HEK293 (cell line): ENCODE measurements around the gene B9D1.
A peak's percentile ranks its signal among the peaks of the same experiment; 100 is the strongest.

Experiments used
- CTCF ChIA-PET: fragments of 350-600 bp; formaldehyde crosslinking; extraction: SDS; loops from one replicate; lab custom pipeline; 2021; ENCODE audit warnings: antibody characterized with exemption; lab: Yijun Ruan, JAX
- POLR2A ChIA-PET: fragments of 300-600 bp; formaldehyde crosslinking; extraction: SDS; loops from one replicate; lab custom pipeline; 2020; ENCODE audit warnings: antibody characterized with exemption, inconsistent platforms; lab: Yijun Ruan, JAX
- H3K27ac ChIP-seq: fragments of 200-500 bp; sonication (Bioruptor generic); 2 replicates; pipeline ENCODE4 v1.5.1; 2014; ENCODE audit warnings: low read depth, low read length, control low read depth, inconsistent platforms; ENCODE audit errors: extremely low read depth
- H3K36me3 ChIP-seq, 2 experiments: fragments of 200-500 bp in 1 of 2; sonication (Bioruptor generic) in 1 of 2; 1 replicate in 1 of 2; 2 replicates in 1 of 2; pipeline ENCODE4 v1.5.1; 2014 to 2017; ENCODE audit warnings: inconsistent platforms in 2 of 2, low read length in 2 of 2; ENCODE audit not compliant: control insufficient read depth in 2 of 2, insufficient read depth in 1 of 2
- H3K4me1 ChIP-seq: fragments of 200-500 bp; sonication (Bioruptor generic); 2 replicates; pipeline ENCODE4 v1.5.1; 2014; ENCODE audit warnings: mild to moderate bottlenecking, low read length, inconsistent platforms; ENCODE audit not compliant: control insufficient read depth, insufficient read depth
- H3K4me3 ChIP-seq: 2 replicates; pipeline ENCODE4 v1.5.1; 2011; ENCODE audit warnings: low read depth, mild to moderate bottlenecking, control low read depth, low read length, moderate library complexity
- H3K9me3 ChIP-seq: fragments of 200-500 bp; sonication (Bioruptor generic); 2 replicates; pipeline ENCODE4 v1.5.1; 2014; ENCODE audit warnings: low read depth, low read length, inconsistent platforms; ENCODE audit not compliant: control insufficient read depth, insufficient read depth
- PBX3 ChIP-seq: sonication (generic); formaldehyde crosslinking; IDR thresholded peaks from 2 replicates; pipeline ENCODE4 v1.8.1; 2022; ENCODE audit warnings: mild to moderate bottlenecking, moderate library complexity, missing genetic modification reagents
- ZFP3 ChIP-seq: fragments of 450-650 bp; formaldehyde crosslinking; IDR thresholded peaks from 2 replicates; pipeline ENCODE4 v1.5.1; 2016; ENCODE audit warnings: low read depth, missing biosample characterization, missing genetic modification characterization
- ZFP69B ChIP-seq: fragments of 450-650 bp; formaldehyde crosslinking; IDR thresholded peaks from 2 replicates; pipeline ENCODE4 v1.5.1; 2016; ENCODE audit warnings: missing biosample characterization, missing genetic modification characterization
- ZNF239 ChIP-seq: fragments of 450-650 bp; formaldehyde crosslinking; IDR thresholded peaks from 2 replicates; pipeline ENCODE4 v1.5.1; 2016; ENCODE audit warnings: missing biosample characterization, missing genetic modification characterization
- ZNF266 ChIP-seq: fragments of 450-650 bp; formaldehyde crosslinking; IDR thresholded peaks from 2 replicates; pipeline ENCODE4 v1.5.1; 2016; ENCODE audit warnings: missing biosample characterization, missing genetic modification characterization, low read depth
- ZNF292 ChIP-seq: fragments of 450-650 bp; formaldehyde crosslinking; IDR thresholded peaks from 2 replicates; pipeline ENCODE4 v1.5.1; 2016; ENCODE audit warnings: low read depth, missing biosample characterization, missing genetic modification characterization, borderline replicate concordance
- ZNF324 ChIP-seq: fragments of 450-650 bp; formaldehyde crosslinking; IDR thresholded peaks from 2 replicates; pipeline ENCODE4 v1.5.1; 2016; ENCODE audit warnings: missing biosample characterization, missing genetic modification characterization
- ZNF335 ChIP-seq: fragments of 450-650 bp; formaldehyde crosslinking; conservative IDR thresholded peaks from 2 replicates; pipeline ENCODE4 v1.5.1; 2016; ENCODE audit warnings: missing biosample characterization, missing genetic modification characterization
- ZNF341 ChIP-seq: fragments of 450-650 bp; formaldehyde crosslinking; IDR thresholded peaks from 2 replicates; pipeline ENCODE4; 2016; ENCODE audit warnings: low read depth, missing biosample characterization, missing genetic modification characterization
- ZNF362 ChIP-seq: fragments of 450-650 bp; formaldehyde crosslinking; IDR thresholded peaks from 2 replicates; pipeline ENCODE4 v1.5.1; 2016; ENCODE audit warnings: missing biosample characterization, missing genetic modification characterization
- ZNF366 ChIP-seq: fragments of 450-650 bp; formaldehyde crosslinking; conservative IDR thresholded peaks from 2 replicates; pipeline ENCODE4 v1.5.1; 2016; ENCODE audit warnings: missing biosample characterization, missing genetic modification characterization
- ZNF571 ChIP-seq: fragments of 450-650 bp; formaldehyde crosslinking; IDR thresholded peaks from 2 replicates; pipeline ENCODE4 v1.5.0; 2017; ENCODE audit warnings: missing biosample characterization, missing genetic modification characterization
- ZNF639 ChIP-seq: fragments of 450-650 bp; formaldehyde crosslinking; IDR thresholded peaks from 2 replicates; pipeline ENCODE4 v1.5.1; 2016; ENCODE audit warnings: missing biosample characterization, missing genetic modification characterization
- ZNF658 ChIP-seq: fragments of 450-650 bp; formaldehyde crosslinking; IDR thresholded peaks from 2 replicates; pipeline ENCODE4; 2016; ENCODE audit warnings: missing biosample characterization, missing genetic modification characterization
- ZNF776 ChIP-seq: fragments of 450-650 bp; formaldehyde crosslinking; IDR thresholded peaks from 2 replicates; pipeline ENCODE4 v1.5.0; 2017; ENCODE audit warnings: missing biosample characterization, missing genetic modification characterization, borderline replicate concordance
- ZNF837 ChIP-seq: fragments of 450-650 bp; formaldehyde crosslinking; IDR thresholded peaks from 2 replicates; pipeline ENCODE4 v1.5.1; 2016; ENCODE audit warnings: missing biosample characterization, missing genetic modification characterization
- TF ChIP-seq, protein P1 (sequence below): fragments of 450-650 bp; formaldehyde crosslinking; IDR thresholded peaks from 2 replicates; pipeline ENCODE4 v1.5.1; 2016; ENCODE audit warnings: missing biosample characterization, missing genetic modification characterization
- TF ChIP-seq, protein P2 (sequence below): fragments of 450-650 bp; formaldehyde crosslinking; IDR thresholded peaks from 2 replicates; pipeline ENCODE4 v1.5.1; 2017; ENCODE audit warnings: missing biosample characterization, missing genetic modification characterization

B9D1 gene

DNA sequence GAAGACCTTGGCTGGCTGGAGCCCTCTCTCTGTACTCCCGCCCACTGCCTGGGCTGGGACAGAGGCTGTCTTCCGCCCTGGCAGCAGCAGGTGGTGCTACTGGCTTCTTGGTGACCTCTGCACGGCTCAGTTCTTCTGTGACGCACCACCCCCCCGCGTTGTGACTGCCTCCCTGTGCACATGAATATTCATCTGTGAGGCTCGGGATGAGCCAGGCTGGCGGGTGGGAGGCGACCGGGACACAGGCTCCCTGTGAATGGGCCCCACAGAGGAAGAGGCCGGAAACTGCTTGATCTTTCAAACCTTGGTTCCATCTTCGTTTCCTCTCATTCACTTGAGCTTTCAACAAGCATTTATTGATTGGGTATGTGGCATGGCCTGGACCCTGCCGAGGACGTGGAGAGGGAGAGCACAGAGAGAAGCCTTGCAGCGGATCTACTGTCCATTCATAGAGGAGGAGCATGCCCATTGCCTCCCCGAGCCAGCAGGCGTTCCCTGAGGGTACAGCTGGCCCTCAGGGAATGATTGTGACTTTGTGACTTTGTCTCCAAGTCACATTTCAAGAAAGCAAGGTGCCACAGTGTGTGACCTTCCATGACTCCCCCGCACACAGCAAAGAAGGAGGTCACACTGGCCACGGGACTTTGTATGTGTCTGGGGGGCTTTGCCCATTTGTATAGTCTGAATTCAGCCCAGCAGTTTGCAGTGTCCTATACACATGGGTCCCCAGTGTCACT lies 45.0 kb downstream of the B9D1 start (continued):
- TF ChIP-seq ZFP3 (tag by site-specific recombination), result no peak
- TF ChIP-seq ZNF341, result peak; percentile 87
- TF ChIP-seq ZNF776 (tag by site-specific recombination), result no peak
- TF ChIP-seq, protein P1, sequence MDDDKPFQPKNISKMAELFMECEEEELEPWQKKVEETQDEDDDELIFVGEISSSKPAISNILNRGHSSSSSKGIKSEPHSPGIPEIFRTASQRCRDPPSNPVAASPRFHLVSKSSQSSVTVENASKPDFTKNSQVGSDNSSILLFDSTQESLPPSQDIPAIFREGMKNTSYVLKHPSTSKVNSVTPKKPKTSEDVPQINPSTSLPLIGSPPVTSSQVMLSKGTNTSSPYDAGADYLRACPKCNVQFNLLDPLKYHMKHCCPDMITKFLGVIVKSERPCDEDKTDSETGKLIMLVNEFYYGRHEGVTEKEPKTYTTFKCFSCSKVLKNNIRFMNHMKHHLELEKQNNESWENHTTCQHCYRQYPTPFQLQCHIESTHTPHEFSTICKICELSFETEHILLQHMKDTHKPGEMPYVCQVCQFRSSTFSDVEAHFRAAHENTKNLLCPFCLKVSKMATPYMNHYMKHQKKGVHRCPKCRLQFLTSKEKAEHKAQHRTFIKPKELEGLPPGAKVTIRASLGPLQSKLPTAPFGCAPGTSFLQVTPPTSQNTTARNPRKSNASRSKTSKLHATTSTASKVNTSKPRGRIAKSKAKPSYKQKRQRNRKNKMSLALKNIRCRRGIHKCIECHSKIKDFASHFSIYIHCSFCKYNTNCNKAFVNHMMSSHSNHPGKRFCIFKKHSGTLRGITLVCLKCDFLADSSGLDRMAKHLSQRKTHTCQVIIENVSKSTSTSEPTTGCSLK (tag by site-specific recombination), result no peak
- no peak for TF ChIP-seq ZNF362 (tag by site-specific recombination)
- TF ChIP-seq ZNF324 (tag by site-specific recombination), result no peak
- no peak for TF ChIP-seq ZNF837 (tag by site-specific recombination)
- no peak for TF ChIP-seq ZNF292 (tag by site-specific recombination)
- peak; percentile 93 for TF ChIP-seq ZFP69B (tag by site-specific recombination)
- no peak for TF ChIP-seq ZNF658
- no peak for TF ChIP-seq ZNF239 (tag by site-specific recombination)
- TF ChIP-seq, protein P2, sequence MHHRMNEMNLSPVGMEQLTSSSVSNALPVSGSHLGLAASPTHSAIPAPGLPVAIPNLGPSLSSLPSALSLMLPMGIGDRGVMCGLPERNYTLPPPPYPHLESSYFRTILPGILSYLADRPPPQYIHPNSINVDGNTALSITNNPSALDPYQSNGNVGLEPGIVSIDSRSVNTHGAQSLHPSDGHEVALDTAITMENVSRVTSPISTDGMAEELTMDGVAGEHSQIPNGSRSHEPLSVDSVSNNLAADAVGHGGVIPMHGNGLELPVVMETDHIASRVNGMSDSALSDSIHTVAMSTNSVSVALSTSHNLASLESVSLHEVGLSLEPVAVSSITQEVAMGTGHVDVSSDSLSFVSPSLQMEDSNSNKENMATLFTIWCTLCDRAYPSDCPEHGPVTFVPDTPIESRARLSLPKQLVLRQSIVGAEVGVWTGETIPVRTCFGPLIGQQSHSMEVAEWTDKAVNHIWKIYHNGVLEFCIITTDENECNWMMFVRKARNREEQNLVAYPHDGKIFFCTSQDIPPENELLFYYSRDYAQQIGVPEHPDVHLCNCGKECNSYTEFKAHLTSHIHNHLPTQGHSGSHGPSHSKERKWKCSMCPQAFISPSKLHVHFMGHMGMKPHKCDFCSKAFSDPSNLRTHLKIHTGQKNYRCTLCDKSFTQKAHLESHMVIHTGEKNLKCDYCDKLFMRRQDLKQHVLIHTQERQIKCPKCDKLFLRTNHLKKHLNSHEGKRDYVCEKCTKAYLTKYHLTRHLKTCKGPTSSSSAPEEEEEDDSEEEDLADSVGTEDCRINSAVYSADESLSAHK (tag by site-specific recombination), result no peak
- TF ChIP-seq ZNF266 (tag by site-specific recombination), result no peak
- TF ChIP-seq PBX3 (CRISPR knock-in tag), result no peak
- no peak for TF ChIP-seq ZNF571
- no peak for TF ChIP-seq ZNF639
- TF ChIP-seq, all 188 proteins: peak for 29

DNA sequence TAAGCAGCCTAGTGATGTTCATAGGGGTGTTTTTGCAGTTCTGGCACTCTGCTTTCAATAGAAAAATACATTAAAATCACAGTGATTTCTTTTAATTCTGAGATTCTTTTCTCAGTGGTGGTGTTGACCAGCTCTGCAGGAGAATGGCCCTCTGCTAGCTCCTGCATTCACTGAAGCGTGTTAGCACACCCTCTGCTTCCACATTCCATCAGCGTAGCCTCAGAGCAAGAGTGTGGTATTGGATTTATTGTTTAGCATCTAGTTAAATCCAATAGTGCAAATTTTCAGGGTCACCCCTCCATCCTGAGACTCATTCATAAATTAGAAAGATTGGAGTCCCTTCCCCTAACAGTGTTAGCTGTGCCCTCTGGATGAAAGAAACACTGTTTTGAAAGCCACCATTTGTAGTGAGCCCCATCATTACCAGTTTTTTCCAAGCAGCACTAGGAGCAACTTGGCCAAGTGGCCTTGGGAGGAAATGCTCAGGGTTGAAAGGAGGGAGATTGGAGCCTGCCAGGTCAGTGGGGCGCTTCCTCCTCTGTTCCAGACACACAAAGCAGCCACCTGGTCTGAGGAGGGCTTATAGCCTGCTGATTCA lies 45.7 kb downstream of the B9D1 start:
- H3K27ac ChIP-seq, result 0 out of 2 replicates have a peak overlapping the region, but pooled peaks have one; percentile 32
- 0 out of 2 replicates have a peak, but pooled peaks have one; percentile 13 for TF ChIP-seq ZNF335 (tag by site-specific recombination)
- TF ChIP-seq ZNF366 (tag by site-specific recombination), result no peak
- TF ChIP-seq, all 188 proteins: peak for 1
- Histone ChIP-seq H3K4me1 (peaks cover 13% of the 10 kb centered on the region), H3K9me3 (no peaks in the 10 kb centered on the region), H3K36me3 (peaks cover 0 to 36% of the 10 kb centered on the region in 2 experiments; a peak in 1 of 3 replicates), H3K4me3 (no peak overlapping the region)
- POLR2A ChIA-PET, result no interaction called here
- CTCF ChIA-PET, result interaction anchor here (0.6 to 2.1 kb wide), 8 partner anchors 10 to 449 kb away, joined by 3 to 8 read pairs (median 4); partner anchors contain the start of gene B9D1
